ENCODE results near the gene TMCC2. TPM values are rescaled to one million over a fixed set of nuclear protein-coding genes. Genes with fewer than 3 reads are reported as not detected.

The TMCC2 gene
- total RNA-seq, 2 donors from 2014 or later = 1.5 to 10.6 TPM

- intact Hi-C loops (cut with DNase I) = no loop called here
- TF ChIP-seq CTCF (IDR thresholded peaks at IDR 0.05) = no peak
- TF ChIP-seq POLR2AphosphoS5 (IDR thresholded peaks at IDR 0.05) = no peak
- TF ChIP-seq POLR2A (IDR thresholded peaks at IDR 0.05) = no peak
These were observed 15.8 kb upstream of the TMCC2 start for GRCh38 chr1:205211839-205212536.

GRCh38 chr1:205214756-205215155 lies 13.0 kb upstream of the TMCC2 start:
- intact Hi-C loops (cut with DNase I) = no loop called here
- no peak overlapping the region for H3K27ac ChIP-seq
- WGBS = 52% methylated on average over 1 of the region's 1 CpG

More at GRCh38 chr1:205211839-205212536, 15.8 kb upstream of the TMCC2 start:
- DNase-seq (ENCODE audit: low spot score) = no peak
- peak overlapping the region; percentile 91 to 93 for H3K27ac ChIP-seq
- WGBS = 54% methylated on average over 13 of the region's 13 CpGs
- no peaks in the 10 kb centered on the region for H3K36me3 ChIP-seq
- H3K27me3 ChIP-seq (replicated peaks; ENCODE audit: insufficient read depth) = no peaks in the 10 kb centered on the region
- no peaks in the 10 kb centered on the region for H3K9me3 ChIP-seq
- peak overlapping the region; percentile 88 to 97 for H3K4me3 ChIP-seq
- peaks cover 5% of the 10 kb centered on the region for H3K4me1 ChIP-seq (replicated peaks)

GRCh38 chr1:205216588-205216987 lies 11.2 kb upstream of the TMCC2 start:
- 96% methylated on average over 4 of the region's 4 CpGs for WGBS
- no peaks in the 10 kb centered on the region for H3K27me3 ChIP-seq (replicated peaks; ENCODE audit: insufficient read depth)
- no peaks in the 10 kb centered on the region for H3K36me3 ChIP-seq
- intact Hi-C loops (cut with DNase I) = no loop called here
- H3K4me3 ChIP-seq = no peak overlapping the region
- TF ChIP-seq POLR2AphosphoS5 (IDR thresholded peaks at IDR 0.05) (no peak), POLR2A (IDR thresholded peaks at IDR 0.05) (no peak), CTCF (IDR thresholded peaks at IDR 0.05) (no peak)
- no peak overlapping the region for H3K27ac ChIP-seq
- no peak for DNase-seq (ENCODE audit: low spot score)
- no peaks in the 10 kb centered on the region for H3K4me1 ChIP-seq (replicated peaks)
- no peaks in the 10 kb centered on the region for H3K9me3 ChIP-seq

More at GRCh38 chr1:205214756-205215155, 13.0 kb upstream of the TMCC2 start:
- peaks cover 4% of the 10 kb centered on the region for H3K4me1 ChIP-seq (replicated peaks)
- no peak for DNase-seq (ENCODE audit: low spot score)
- H3K36me3 ChIP-seq = no peaks in the 10 kb centered on the region
- no peaks in the 10 kb centered on the region for H3K9me3 ChIP-seq
- no peak for TF ChIP-seq POLR2AphosphoS5 (IDR thresholded peaks at IDR 0.05)
- TF ChIP-seq CTCF (IDR thresholded peaks at IDR 0.05) = no peak
- no peak for TF ChIP-seq POLR2A (IDR thresholded peaks at IDR 0.05)
- H3K27me3 ChIP-seq (replicated peaks; ENCODE audit: insufficient read depth) = no peaks in the 10 kb centered on the region
- no peak overlapping the region for H3K4me3 ChIP-seq

- H3K27ac ChIP-seq = no peak overlapping the region
- 37% methylated on average over 3 of the region's 3 CpGs for WGBS
- intact Hi-C loops (cut with DNase I) = no loop called here
These were observed 10.3 kb upstream of the TMCC2 start for GRCh38 chr1:205217418-205217817.

More at GRCh38 chr1:205217418-205217817, 10.3 kb upstream of the TMCC2 start:
- no peak for TF ChIP-seq POLR2AphosphoS5 (IDR thresholded peaks at IDR 0.05)
- no peak for TF ChIP-seq CTCF (IDR thresholded peaks at IDR 0.05)
- no peak for TF ChIP-seq POLR2A (IDR thresholded peaks at IDR 0.05)
- Histone ChIP-seq H3K9me3 (no peaks in the 10 kb centered on the region), H3K4me3 (no peak overlapping the region), H3K4me1 (replicated peaks) (no peaks in the 10 kb centered on the region), H3K27me3 (replicated peaks; ENCODE audit: insufficient read depth) (no peaks in the 10 kb centered on the region), H3K36me3 (no peaks in the 10 kb centered on the region)
- DNase-seq (ENCODE audit: low spot score) = no peak

All from prostate gland (tissue), 2 donors.